Measurements from ENCODE around the gene TBC1D19.

TBC1D19 gene

DNA sequence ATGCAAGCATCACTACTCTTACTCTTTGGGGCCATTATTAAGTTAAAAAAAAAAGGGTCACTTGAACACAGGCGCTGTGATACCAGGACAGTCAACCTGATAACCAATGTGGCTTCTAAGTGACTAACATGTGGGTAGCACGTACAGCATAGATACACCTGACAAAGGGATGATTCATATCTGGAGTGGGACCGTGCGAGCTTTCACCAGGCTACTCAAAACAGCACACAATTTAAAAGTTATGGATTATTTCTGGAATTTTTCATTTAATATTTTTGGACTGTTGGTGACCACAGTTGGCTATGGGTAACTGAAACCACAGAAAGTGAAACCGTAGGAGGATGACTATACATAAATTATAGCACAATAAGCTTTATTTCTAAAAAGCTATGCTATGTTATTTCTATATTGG is 162.9 kb downstream of the TBC1D19 start:
- no peak for DNase-seq (ENCODE audit: low read depth)

DNA sequence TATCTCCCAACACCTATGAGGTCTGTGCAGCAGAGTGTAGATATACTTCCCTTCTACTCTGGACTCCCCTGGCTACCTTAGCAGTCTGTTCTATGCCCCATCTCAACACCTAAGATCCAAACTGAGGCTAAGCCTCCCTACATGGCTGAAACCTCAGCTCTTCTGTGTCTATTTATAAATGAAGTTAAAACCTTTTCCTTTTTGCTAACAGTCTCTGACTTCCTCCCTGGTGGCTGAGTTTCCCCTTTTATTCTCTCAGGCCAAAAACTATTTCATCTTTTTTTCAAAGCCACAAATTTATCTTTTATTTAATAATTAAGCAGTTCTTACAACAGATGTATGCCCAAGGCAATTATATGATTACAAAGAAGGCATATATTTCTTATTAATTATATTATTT is 164.9 kb downstream of the TBC1D19 start:
- TF ChIP-seq, protein P1, sequence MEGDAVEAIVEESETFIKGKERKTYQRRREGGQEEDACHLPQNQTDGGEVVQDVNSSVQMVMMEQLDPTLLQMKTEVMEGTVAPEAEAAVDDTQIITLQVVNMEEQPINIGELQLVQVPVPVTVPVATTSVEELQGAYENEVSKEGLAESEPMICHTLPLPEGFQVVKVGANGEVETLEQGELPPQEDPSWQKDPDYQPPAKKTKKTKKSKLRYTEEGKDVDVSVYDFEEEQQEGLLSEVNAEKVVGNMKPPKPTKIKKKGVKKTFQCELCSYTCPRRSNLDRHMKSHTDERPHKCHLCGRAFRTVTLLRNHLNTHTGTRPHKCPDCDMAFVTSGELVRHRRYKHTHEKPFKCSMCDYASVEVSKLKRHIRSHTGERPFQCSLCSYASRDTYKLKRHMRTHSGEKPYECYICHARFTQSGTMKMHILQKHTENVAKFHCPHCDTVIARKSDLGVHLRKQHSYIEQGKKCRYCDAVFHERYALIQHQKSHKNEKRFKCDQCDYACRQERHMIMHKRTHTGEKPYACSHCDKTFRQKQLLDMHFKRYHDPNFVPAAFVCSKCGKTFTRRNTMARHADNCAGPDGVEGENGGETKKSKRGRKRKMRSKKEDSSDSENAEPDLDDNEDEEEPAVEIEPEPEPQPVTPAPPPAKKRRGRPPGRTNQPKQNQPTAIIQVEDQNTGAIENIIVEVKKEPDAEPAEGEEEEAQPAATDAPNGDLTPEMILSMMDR (IDR thresholded peaks at IDR 0.05; ENCODE audit: low read length, missing control alignments), result no peak
- H3K4me3 ChIP-seq (replicated peaks; ENCODE audit: low read depth, low read length), result no peak overlapping the region
- DNase-seq (ENCODE audit: low read depth), result no peak

More for the DNA sequence above, 162.9 kb downstream of the TBC1D19 start:
- TF ChIP-seq, protein P1 (IDR thresholded peaks at IDR 0.05; ENCODE audit: low read length, missing control alignments), result no peak
- no peak overlapping the region for H3K4me3 ChIP-seq (replicated peaks; ENCODE audit: low read depth, low read length)

DNA sequence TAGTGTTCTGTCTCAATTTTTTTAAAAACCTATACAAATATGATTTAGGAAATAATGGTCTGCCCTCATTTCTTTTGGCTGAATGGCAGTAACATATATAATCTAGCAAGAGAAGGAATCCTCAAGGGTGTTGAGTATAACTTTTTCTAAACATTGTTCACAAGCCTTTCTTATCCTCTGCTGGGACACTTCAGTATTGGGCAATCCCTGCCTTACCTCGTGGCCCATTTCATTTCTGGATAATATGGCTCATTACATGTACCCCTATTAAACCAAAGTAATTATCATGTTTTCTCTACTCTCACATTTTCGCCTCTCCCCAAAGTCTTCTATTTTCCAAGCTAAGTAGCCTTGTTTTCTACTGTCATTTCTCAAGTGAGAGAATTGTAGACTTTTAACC is 166.0 kb downstream of the TBC1D19 start:
- TF ChIP-seq, protein P1 (IDR thresholded peaks at IDR 0.05; ENCODE audit: low read length, missing control alignments), result no peak
- DNase-seq (ENCODE audit: low read depth), result no peak
- H3K4me3 ChIP-seq (replicated peaks; ENCODE audit: low read depth, low read length), result no peak overlapping the region

DNA sequence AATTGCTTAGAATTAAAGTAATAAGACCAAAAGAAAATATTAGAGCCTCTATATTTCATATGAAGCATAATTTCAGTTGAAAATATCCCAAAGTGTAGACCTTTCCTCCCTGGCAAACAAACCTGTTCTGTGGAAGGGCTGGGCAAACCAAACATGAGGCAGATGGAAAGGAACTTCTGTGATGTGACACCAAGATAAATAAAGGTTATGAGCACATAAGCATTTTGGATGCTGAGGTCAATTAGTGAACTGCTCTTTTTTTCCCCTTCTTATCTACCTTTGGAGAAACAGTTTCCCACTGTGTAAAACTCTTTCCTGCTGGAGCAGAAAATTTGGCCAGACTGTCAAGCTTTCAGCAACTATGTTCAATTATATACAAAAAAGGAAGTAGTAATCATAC is 167.1 kb downstream of the TBC1D19 start:
- no peak for DNase-seq (ENCODE audit: low read depth)
- TF ChIP-seq, protein P1 (IDR thresholded peaks at IDR 0.05; ENCODE audit: low read length, missing control alignments), result no peak
- H3K4me3 ChIP-seq (replicated peaks; ENCODE audit: low read depth, low read length), result no peak overlapping the region

DNA sequence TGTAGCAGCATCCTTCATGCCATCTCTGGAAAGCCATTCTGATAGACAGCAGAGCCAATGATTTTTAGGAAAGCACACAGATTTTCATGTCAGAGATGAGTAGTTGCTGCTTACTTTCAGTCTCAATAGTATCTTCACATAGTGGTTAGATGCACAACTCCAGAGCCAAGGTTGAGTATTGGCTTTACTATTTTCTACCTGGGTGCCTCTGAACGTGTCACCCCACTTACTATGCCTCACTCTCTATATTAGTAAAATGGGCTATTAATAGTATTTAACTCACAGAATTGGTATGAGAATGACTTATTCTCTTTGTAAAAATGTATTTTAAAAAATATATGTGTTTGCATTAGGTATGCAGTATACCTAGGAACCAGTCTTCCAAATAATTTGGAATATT is 168.0 kb downstream of the TBC1D19 start:
- H3K4me3 ChIP-seq (replicated peaks; ENCODE audit: low read depth, low read length), result no peak overlapping the region
- TF ChIP-seq, protein P1 (IDR thresholded peaks at IDR 0.05; ENCODE audit: low read length, missing control alignments), result no peak
- DNase-seq (ENCODE audit: low read depth), result no peak

DNA sequence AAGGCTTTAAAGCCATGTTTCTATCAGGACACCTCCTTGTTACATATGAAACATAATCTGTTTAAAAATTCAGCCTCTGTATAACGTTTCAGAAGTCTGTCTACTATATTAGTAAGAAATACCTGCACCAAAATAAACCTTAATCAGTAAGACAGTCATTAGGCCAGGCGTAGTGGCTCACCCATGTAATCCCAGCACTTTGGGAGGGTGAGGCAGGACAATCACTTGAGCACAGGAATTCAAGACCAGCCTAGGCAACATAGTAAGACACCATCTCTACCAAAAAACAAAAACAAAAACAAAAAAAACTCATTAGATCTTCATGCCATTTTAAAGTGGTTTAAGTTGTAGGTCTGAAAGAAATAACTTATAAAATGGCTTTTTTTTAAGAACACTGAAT is 169.3 kb downstream of the TBC1D19 start:
- H3K4me3 ChIP-seq (replicated peaks; ENCODE audit: low read depth, low read length), result no peak overlapping the region
- TF ChIP-seq, protein P1 (IDR thresholded peaks at IDR 0.05; ENCODE audit: low read length, missing control alignments), result no peak
- no peak for DNase-seq (ENCODE audit: low read depth)

DNA sequence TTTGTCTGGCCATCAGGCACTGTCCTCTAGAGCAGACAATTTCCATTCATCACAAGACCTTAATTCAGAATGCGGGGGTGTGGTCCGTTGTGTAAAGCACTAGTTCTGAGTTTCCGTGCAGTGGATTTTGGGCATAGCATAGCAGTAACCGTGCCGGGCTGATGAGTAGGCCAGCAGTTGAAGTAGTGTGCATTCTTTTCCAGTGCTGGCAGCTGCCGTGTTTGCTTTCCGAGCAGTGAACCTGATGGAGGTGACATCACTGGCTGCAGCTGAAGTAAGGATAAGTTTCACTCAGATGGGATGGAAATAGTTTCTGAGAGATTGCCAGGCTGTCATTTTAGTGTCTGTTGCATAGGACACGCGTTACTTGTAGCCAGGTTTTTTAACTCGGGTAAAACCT is 169.7 kb downstream of the TBC1D19 start:
- no peak overlapping the region for H3K4me3 ChIP-seq (replicated peaks; ENCODE audit: low read depth, low read length)
- TF ChIP-seq, protein P1 (IDR thresholded peaks at IDR 0.05; ENCODE audit: low read length, missing control alignments), result no peak
- peak; percentile 47 for DNase-seq (ENCODE audit: low read depth)
